Neural crest cell (in vitro differentiated cells): Measurements from ENCODE around the gene KRT15. TPM values are rescaled to one million over a fixed set of nuclear protein-coding genes. Genes with fewer than 3 reads are reported as not detected.
A peak's percentile ranks its signal among the peaks of the same experiment; 100 is the strongest.

Experiments
- DNase-seq: peaks from one replicate; pipeline ENCODE4 v3.0.0; 2021; ENCODE audit warnings: low read depth, mixed read lengths, low spot score
- H3K27ac Mint-ChIP-seq: one replicate; pipeline ENCODE4 v1.8.0; 2021; ENCODE audit warnings: mild to moderate bottlenecking, mixed read lengths; ENCODE audit not compliant: unreplicated experiment
- H3K27me3 Mint-ChIP-seq: 2 replicates; pipeline ENCODE4 v1.8.0; 2021; ENCODE audit warnings: low read depth, mild to moderate bottlenecking, mixed read lengths
- H3K36me3 Mint-ChIP-seq: 2 replicates; pipeline ENCODE4 v1.8.0; 2021; ENCODE audit warnings: low read depth, mild to moderate bottlenecking, mixed read lengths
- H3K4me1 Mint-ChIP-seq: 2 replicates; pipeline ENCODE4 v1.8.0; 2021; ENCODE audit warnings: mixed read lengths
- H3K4me3 Mint-ChIP-seq: one replicate; pipeline ENCODE4 v1.8.0; 2021; ENCODE audit warnings: mild to moderate bottlenecking, mixed read lengths
- H3K9me3 Mint-ChIP-seq: 2 replicates; pipeline ENCODE4 v1.8.0; 2021; ENCODE audit warnings: mixed read lengths
- total RNA-seq: library from RNA; stranded (reverse); gene quantifications from 2 replicates; pipeline ENCODE4 v1.2.1, GENCODE V29; 2021
- TF ChIP-seq, protein P1 (sequence below): fragments of 200-600 bp; sonication (generic); conservative IDR thresholded peaks from 2 replicates; pipeline ENCODE4 v1.5.0; 2021; ENCODE audit warnings: antibody characterized with exemption, mild to moderate bottlenecking

KRT15 gene
- total RNA-seq, 1 donor from 2014 or later: not detected

- Mint-ChIP-seq H3K27me3 (peaks cover 86% of the 10 kb centered on the region), H3K4me1 (peaks cover 5% of the 10 kb centered on the region), H3K9me3 (no peaks in the 10 kb centered on the region), H3K27ac (no peak overlapping the region), H3K36me3 (no peaks in the 10 kb centered on the region), H3K4me3 (no peak overlapping the region)
- DNase-seq: no peak
- TF ChIP-seq, protein P1, sequence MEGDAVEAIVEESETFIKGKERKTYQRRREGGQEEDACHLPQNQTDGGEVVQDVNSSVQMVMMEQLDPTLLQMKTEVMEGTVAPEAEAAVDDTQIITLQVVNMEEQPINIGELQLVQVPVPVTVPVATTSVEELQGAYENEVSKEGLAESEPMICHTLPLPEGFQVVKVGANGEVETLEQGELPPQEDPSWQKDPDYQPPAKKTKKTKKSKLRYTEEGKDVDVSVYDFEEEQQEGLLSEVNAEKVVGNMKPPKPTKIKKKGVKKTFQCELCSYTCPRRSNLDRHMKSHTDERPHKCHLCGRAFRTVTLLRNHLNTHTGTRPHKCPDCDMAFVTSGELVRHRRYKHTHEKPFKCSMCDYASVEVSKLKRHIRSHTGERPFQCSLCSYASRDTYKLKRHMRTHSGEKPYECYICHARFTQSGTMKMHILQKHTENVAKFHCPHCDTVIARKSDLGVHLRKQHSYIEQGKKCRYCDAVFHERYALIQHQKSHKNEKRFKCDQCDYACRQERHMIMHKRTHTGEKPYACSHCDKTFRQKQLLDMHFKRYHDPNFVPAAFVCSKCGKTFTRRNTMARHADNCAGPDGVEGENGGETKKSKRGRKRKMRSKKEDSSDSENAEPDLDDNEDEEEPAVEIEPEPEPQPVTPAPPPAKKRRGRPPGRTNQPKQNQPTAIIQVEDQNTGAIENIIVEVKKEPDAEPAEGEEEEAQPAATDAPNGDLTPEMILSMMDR: no peak
These were observed 10.8 kb upstream of the KRT15 start for GRCh38 chr17:41529491-41529915.

DNA sequence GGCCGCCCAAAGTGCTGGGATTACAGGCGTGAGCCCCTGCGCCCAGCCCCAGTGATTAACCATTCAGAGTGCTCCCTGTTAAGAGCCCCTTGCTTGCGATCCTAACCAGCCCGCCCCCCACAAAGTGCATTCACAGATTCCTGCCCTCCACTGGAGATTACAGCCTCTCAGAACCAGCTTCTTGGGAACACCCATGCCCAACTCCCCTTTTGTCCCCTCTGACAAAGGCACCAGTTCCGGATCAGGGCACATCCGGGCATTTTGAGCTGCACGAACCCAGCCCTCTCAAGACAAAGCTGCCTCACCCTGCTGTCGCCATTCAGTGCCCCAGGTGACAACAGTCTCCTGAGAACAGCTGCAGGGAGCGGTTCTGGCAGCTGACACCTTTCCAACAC, 10.3 kb upstream of the KRT15 start:
- Mint-ChIP-seq H3K4me1 (peaks cover 5% of the 10 kb centered on the region), H3K9me3 (no peaks in the 10 kb centered on the region), H3K27me3 (peaks cover 90% of the 10 kb centered on the region), H3K36me3 (no peaks in the 10 kb centered on the region), H3K27ac (no peak overlapping the region), H3K4me3 (no peak overlapping the region)
- DNase-seq: no peak
- TF ChIP-seq, protein P1: no peak

GRCh38 chr17:41527063-41528023, 8.7 kb upstream of the KRT15 start:
- Mint-ChIP-seq H3K27me3 (peaks cover 80% of the 10 kb centered on the region), H3K36me3 (no peaks in the 10 kb centered on the region), H3K9me3 (no peaks in the 10 kb centered on the region), H3K4me1 (peaks cover 5% of the 10 kb centered on the region), H3K27ac (no peak overlapping the region), H3K4me3 (peak overlapping the region; percentile 56)
- TF ChIP-seq, protein P1: no peak
- DNase-seq: no peak

GRCh38 chr17:41524261-41524660, 5.6 kb upstream of the KRT15 start:
- TF ChIP-seq, protein P1: no peak
- no peak for DNase-seq
- Mint-ChIP-seq H3K27ac (no peak overlapping the region), H3K9me3 (no peaks in the 10 kb centered on the region), H3K4me1 (peaks cover 5% of the 10 kb centered on the region), H3K36me3 (no peaks in the 10 kb centered on the region), H3K27me3 (peaks cover 56% of the 10 kb centered on the region), H3K4me3 (no peak overlapping the region)

DNA sequence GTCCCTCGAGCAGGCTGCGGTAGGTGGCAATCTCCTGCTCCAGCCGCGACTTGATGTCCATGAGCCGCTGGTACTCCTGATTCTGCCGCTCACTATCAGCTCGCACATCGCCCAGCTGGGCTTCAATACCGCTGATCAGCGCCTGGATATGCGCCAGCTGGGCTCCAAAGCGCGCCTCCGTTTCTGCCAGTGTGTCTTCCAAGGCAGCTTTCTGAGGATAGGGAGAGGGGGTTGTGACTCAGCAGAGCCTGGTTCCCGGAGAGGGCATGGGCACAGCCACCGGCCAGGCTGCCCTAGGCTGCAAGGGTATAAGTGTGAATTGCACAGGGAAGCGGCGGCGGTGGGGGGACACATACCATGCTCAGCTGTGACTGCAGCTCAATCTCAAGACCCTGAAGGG, 5.1 kb upstream of the KRT15 start:
- Mint-ChIP-seq H3K27ac (no peak overlapping the region), H3K9me3 (no peaks in the 10 kb centered on the region), H3K27me3 (peaks cover 51% of the 10 kb centered on the region), H3K4me3 (no peak overlapping the region), H3K4me1 (peaks cover 5% of the 10 kb centered on the region), H3K36me3 (no peaks in the 10 kb centered on the region)
- TF ChIP-seq, protein P1: no peak
- no peak for DNase-seq
